Measurements from ENCODE around the gene RASGRP2.
A peak's percentile ranks its signal among the peaks of the same experiment; 100 is the strongest.

Gene RASGRP2

DNA sequence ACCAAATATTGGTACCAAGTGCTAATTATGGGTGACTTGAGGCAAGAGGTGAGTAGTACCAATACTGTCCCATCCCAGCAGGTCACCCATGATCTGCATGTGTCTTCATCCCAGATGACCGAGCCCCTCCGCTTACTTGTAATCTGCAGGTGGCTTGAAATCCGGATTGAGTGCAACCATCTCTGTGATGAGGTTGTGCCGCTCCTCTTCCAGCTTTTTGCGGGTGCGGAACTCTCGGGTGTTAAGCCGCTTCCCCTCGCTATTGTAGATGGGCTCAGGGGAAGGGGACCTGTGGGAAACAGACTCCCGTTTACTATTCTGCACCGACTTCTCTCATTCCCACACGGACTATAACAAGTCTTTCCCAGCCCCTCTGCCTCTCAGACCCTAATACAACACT lies 26.2 kb upstream of the RASGRP2 start:
- no peak for DNase-seq

- DNase-seq: no peak
These were observed 25.3 kb upstream of the RASGRP2 start for GRCh38 chr11:64769283-64769682.

- no peak for DNase-seq
These were observed 24.4 kb upstream of the RASGRP2 start for GRCh38 chr11:64768300-64768694.

- peak; percentile 72 for DNase-seq
These were observed 23.7 kb upstream of the RASGRP2 start for GRCh38 chr11:64767344-64768299.

DNA sequence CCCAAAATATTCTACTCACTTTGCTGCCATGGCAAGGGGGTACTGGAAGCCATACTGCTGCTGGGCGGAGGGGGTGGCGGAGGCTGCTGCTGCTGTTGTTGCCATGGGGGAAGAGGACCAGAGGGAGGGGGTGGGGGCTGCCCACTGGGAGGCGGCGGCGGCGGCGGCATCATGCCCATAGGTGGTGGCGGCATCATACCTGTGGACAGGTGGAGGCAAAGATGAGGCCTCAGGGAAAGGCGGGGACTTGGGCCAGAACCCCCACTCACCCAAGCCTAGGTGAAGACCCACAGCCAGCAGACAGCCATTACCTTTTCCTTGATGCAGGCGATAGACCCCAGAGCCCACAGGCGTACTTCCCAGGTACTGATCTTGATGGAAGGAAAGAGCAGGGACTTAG lies 22.9 kb upstream of the RASGRP2 start:
- no peak for DNase-seq

GRCh38 chr11:64765851-64766665 lies 22.1 kb upstream of the RASGRP2 start:
- no peak for DNase-seq

GRCh38 chr11:64765291-64765850 lies 21.4 kb upstream of the RASGRP2 start:
- DNase-seq: no peak

DNA sequence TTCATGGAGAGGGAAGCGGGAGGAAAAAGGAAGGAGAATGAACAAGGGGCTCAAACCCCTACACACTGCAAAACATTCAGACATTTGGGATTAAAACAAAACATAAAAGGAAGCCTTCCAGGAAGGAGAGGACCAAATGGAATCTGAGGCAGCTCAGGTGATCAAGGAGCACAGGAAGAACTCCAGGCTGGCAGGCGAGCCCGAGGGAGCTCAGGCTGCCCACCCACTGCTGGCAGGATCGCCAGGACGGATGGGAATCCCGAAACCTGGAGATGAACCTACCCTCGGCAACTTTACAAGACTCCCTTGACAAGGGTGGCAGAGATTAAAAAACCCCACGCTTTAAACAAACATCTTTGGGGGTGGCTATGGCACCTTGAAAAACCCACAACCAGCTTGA lies 20.8 kb upstream of the RASGRP2 start:
- no peak for DNase-seq

DNA sequence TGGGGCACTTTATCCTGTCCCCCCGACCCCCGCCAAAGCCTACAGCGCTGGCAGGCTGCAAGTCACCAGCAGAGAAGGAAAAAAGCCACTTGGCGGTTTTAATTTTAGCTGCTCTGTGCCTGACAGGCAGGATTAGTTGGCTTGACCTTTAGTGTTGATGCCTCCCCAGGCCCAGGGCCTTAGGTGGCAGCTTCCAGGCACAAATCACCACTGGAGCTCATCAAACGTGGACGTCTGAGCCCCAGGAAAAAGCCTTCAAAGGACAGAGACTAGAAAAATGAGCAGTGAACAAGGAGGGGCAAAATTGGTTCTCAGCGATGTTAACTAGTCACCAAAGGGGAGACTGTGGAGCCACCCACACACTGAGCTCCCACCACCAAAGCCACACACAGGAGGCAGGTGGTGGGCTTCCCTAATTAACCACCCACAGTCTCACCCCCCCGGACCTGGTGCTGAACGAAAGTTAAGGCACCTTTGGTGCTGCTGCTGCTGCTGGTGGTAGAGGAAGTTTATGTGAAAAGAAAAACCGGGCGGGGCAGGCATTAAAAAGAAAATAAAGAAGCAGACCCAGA lies 20.2 kb upstream of the RASGRP2 start:
- peak; percentile 71 for DNase-seq

- peak; percentile 11 for DNase-seq
These were observed 19.6 kb upstream of the RASGRP2 start for GRCh38 chr11:64763526-64764039.

GRCh38 chr11:64762674-64763525 lies 19.0 kb upstream of the RASGRP2 start:
- peak; percentile 36 for DNase-seq

- peak; percentile 33 for DNase-seq
These were observed 18.3 kb upstream of the RASGRP2 start for GRCh38 chr11:64762277-64762673.

DNA sequence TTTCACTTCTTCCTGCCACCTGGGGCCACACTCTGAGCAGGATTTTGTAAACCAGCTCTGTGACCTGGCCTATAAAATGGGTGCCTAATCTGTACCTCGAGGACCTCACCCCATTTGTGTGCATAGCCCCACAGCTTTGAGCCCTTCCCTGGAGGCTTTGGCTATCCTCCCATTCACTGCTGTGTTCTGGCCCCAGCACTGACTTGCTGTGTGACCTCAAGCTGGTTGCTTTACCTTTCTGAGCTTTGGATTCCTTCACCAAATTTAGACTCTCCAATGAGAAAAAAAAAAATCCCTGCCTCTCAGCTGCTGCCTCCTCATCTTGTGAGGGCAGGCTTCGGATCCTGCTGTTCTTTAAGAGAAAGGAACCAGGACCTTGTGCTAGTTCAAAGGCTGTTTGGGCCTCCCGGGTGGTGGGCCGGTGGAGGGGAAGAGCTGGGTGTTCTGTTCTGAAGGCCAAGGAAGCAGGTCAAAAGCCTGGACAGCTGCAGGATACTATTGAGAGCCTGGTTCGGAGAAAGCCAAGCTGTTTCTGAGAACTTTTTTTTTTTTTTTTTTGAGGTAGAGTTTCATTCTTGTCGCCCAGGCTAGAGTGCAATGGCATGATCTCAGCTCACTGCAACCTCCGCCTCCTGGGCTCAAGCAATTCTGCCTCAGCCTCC lies 16.9 kb upstream of the RASGRP2 start:
- DNase-seq: no peak

GRCh38 chr11:64759722-64760719 lies 16.1 kb upstream of the RASGRP2 start, which contains the start of gene PYGM:
PYGM (minus strand) TSS chr11:64759974; CDS start chr11:64759898, 76 bp downstream.
- peak; percentile 14 for DNase-seq

DNA sequence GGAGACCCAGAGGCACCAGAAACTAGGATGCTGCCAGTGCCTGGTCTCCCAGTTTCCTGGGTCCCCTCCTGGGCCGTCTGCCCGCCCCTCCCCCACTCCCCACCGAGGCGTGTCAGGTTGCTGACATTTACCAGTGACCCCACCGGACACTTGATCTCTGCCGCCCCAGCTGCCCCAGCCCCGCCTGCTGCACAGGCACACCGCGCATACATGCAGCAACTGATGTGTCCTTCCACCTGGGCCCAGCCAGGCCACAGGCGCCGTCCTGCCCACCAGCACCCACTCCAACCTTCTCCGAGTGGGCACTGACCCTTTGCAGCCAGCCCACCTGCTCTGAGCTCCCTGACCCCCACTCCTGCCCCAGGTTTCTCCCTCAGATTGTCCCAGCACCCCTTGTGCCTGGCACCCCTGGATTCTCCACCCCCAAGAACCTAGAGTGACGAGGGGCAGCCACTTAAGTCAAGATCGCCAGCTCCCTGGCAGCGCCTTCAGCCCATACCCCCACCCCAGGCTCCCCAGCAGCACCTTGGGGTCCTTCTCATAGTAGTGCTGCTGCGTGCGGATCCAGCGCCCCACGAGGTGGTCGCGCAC lies 15.3 kb upstream of the RASGRP2 start:
- DNase-seq: no peak

DNA sequence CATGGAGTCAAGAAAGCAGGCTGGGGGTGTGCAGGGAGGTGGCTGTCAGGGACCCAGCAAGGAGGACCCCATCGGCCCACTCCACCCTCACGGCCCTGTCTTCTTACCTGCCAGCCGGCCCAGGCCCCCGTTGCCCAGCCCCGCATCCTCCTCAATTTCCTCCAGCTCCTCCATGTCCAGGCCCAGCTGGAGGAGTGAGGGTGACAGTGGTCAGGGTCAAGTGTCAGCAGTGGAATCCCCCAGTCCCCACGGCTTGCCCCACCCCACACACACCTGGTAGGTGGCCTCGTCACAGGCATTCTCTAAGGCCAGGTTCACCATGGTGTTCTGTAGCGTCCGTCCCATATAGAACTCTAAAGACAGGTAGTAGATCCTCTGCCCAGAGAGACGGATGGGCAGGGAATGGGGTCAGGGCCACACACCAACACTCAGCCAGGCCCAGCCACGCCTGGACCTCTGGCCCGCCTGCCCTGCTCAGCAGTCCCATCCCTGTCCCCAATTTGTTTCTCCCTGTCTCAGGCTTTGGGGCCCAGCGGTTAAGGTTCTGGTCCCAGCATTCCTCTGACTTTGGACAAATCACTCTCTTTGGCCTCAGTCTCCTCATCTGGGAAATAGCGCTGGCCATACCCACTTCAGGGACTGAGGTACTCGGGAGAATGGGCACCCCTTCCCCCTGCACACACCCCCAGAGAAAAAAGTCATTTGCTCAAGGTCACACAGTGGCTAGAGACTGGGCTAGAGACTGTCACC lies 14.6 kb upstream of the RASGRP2 start:
- DNase-seq: no peak

- DNase-seq: no peak
These were observed 13.8 kb upstream of the RASGRP2 start for GRCh38 chr11:64757549-64758329.

All from CD4-positive, alpha-beta T cell treated with Interferon gamma for 1 hour (primary cell).